Measurements from ENCODE around the gene PDHA2. TPM values are rescaled to one million over a fixed set of nuclear protein-coding genes. Genes with fewer than 3 reads are reported as not detected.

PDHA2 gene
- total RNA-seq, 1 donor from 2014 or later: not detected

DNA sequence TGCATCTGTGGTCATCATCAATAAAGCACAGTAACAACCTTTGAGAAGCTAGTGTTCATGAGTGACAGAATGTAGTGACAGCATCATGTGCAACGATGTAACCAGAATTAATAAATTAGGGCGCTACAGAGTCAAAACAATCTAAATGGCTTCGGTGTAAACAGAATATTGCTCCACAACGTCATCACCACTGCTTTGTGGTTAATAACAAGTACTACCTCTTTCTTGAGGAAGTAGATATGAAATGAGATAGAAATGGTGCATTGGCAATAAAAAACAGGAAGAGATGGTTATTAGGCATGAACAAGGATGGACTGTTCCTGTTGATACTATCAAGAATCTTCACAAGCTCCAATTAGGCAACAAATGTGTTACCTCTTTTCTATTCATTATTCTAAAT is 8.7 kb upstream of the PDHA2 start:
- no peak for DNase-seq (ENCODE audit: low spot score in 2 of 2, unreplicated experiment in 2 of 2)
- H3K4me3 Mint-ChIP-seq: no peak overlapping the region
- no peaks in the 10 kb centered on the region for H3K9me3 Mint-ChIP-seq
- no peak overlapping the region for H3K27ac Mint-ChIP-seq
- TF ChIP-seq, protein P1, sequence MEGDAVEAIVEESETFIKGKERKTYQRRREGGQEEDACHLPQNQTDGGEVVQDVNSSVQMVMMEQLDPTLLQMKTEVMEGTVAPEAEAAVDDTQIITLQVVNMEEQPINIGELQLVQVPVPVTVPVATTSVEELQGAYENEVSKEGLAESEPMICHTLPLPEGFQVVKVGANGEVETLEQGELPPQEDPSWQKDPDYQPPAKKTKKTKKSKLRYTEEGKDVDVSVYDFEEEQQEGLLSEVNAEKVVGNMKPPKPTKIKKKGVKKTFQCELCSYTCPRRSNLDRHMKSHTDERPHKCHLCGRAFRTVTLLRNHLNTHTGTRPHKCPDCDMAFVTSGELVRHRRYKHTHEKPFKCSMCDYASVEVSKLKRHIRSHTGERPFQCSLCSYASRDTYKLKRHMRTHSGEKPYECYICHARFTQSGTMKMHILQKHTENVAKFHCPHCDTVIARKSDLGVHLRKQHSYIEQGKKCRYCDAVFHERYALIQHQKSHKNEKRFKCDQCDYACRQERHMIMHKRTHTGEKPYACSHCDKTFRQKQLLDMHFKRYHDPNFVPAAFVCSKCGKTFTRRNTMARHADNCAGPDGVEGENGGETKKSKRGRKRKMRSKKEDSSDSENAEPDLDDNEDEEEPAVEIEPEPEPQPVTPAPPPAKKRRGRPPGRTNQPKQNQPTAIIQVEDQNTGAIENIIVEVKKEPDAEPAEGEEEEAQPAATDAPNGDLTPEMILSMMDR (IDR thresholded peaks at IDR 0.05; ENCODE audit: unreplicated experiment): no peak
- no peaks in the 10 kb centered on the region for H3K36me3 Mint-ChIP-seq
- peaks cover 33% of the 10 kb centered on the region for H3K4me1 Mint-ChIP-seq
- no peaks in the 10 kb centered on the region for H3K27me3 Mint-ChIP-seq (ENCODE audit: low read depth)

DNA sequence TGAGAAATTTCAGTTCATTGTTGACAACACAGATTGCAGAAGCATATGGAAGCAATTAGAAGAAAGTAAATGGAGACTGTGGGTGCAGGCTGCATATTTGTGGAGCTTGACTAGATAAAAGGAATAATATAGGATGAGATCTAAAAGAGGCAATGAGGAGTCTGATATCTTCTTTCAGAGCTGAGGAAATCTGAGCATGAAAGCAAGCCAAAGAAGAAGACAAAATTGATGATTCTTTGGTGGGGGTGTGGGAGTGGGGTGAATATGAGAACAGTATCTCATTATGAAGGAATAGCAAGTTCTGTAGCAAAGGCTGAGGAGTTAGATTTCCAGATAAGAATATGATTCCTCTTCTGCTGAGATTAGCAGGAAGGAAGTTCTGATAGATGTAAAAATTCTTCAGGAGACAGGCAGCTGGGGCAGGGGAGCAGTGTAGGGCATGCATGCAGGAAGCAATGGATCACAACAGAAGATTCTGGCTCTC is 6.1 kb upstream of the PDHA2 start:
- Mint-ChIP-seq H3K9me3 (no peaks in the 10 kb centered on the region), H3K27me3 (ENCODE audit: low read depth) (no peaks in the 10 kb centered on the region), H3K4me3 (peak overlapping the region; percentile 2), H3K36me3 (no peaks in the 10 kb centered on the region), H3K4me1 (peaks cover 44% of the 10 kb centered on the region), H3K27ac (peak overlapping the region; percentile 58)
- no peak for DNase-seq (ENCODE audit: low spot score in 2 of 2, unreplicated experiment in 2 of 2)
- TF ChIP-seq, protein P1 (IDR thresholded peaks at IDR 0.05; ENCODE audit: unreplicated experiment): no peak

DNA sequence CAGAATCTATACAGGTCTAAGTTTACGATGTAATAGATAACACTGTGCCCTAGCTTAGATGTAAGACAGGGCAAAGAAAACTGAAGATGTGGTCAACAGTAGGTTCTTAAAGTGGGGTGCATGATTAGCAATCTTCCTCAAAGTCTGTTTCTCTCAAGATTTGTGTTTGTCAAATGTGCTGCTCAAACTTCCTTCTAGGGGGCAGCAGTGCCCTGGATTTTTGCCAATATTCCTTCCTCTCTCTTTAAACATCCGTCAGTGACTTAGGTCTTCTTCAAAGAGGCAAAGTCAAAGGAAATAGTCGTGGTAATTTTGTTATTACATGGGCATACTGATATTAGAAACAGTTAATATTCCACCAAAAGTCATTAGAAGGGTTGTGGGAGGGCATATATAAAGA is 4.2 kb upstream of the PDHA2 start:
- peaks cover 44% of the 10 kb centered on the region for H3K4me1 Mint-ChIP-seq
- H3K4me3 Mint-ChIP-seq: no peak overlapping the region
- TF ChIP-seq, protein P1 (IDR thresholded peaks at IDR 0.05; ENCODE audit: unreplicated experiment): no peak
- no peaks in the 10 kb centered on the region for H3K27me3 Mint-ChIP-seq (ENCODE audit: low read depth)
- no peak for DNase-seq (ENCODE audit: low spot score in 2 of 2, unreplicated experiment in 2 of 2)
- H3K36me3 Mint-ChIP-seq: no peaks in the 10 kb centered on the region
- peaks cover 8% of the 10 kb centered on the region for H3K9me3 Mint-ChIP-seq
- peak overlapping the region; percentile 27 for H3K27ac Mint-ChIP-seq

DNA sequence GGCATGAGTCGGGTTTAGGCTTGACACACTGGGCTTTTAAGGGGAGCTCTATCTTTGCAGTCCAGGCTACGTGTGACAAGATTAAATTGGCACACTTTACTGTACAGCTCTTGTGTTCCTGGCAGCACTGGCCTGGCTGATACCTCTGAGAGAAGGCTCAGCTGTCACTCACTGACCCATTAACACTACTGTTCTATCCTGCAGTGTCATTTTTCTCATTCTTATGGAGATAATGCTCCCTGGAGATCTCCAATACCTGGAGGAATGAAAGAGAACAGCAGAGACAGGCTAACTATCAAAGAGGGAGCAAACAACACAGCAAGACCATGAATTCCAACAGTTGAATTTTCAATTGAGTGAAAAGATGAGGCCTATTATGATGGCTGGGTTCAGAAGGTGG is 1.7 kb upstream of the PDHA2 start:
- H3K27me3 Mint-ChIP-seq (ENCODE audit: low read depth): no peaks in the 10 kb centered on the region
- no peaks in the 10 kb centered on the region for H3K36me3 Mint-ChIP-seq
- TF ChIP-seq, protein P1 (IDR thresholded peaks at IDR 0.05; ENCODE audit: unreplicated experiment): no peak
- DNase-seq (ENCODE audit: low spot score in 2 of 2, unreplicated experiment in 2 of 2): no peak
- H3K9me3 Mint-ChIP-seq: peaks cover 14% of the 10 kb centered on the region
- no peak overlapping the region for H3K27ac Mint-ChIP-seq
- H3K4me3 Mint-ChIP-seq: no peak overlapping the region
- H3K4me1 Mint-ChIP-seq: peaks cover 35% of the 10 kb centered on the region

DNA sequence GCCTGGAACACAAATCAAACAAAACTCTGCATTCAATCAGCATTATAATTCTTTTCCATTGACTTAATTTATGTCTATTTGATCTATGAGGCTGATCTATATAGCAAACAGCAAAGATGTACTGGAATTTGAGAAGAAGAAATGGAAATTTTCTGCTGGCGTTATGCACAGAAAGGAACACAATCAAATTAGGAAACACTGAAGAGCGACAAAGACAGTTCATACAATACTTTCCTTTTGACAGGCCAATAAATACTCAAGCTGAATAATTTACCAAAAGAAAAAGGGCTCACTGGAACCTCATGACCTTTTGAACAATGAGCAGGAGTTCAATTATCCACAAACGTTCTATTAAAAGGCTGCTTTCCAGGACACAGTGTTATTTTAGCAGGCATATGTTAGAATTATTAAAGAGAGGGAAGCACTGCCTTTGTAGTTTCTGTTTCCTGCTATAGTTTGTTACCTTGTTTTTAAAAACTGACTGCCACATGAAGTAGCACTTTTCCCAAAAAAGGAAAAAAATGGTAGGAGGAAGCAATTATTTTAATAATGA is 8.1 kb downstream of the PDHA2 start:
- H3K4me1 Mint-ChIP-seq: peaks cover 9% of the 10 kb centered on the region
- H3K27ac Mint-ChIP-seq: no peak overlapping the region
- TF ChIP-seq, protein P1 (IDR thresholded peaks at IDR 0.05; ENCODE audit: unreplicated experiment): no peak
- H3K4me3 Mint-ChIP-seq: no peak overlapping the region
- no peaks in the 10 kb centered on the region for H3K36me3 Mint-ChIP-seq
- DNase-seq (ENCODE audit: low spot score in 2 of 2, unreplicated experiment in 2 of 2): no peak
- H3K9me3 Mint-ChIP-seq: peaks cover 7% of the 10 kb centered on the region
- no peaks in the 10 kb centered on the region for H3K27me3 Mint-ChIP-seq (ENCODE audit: low read depth)

DNA sequence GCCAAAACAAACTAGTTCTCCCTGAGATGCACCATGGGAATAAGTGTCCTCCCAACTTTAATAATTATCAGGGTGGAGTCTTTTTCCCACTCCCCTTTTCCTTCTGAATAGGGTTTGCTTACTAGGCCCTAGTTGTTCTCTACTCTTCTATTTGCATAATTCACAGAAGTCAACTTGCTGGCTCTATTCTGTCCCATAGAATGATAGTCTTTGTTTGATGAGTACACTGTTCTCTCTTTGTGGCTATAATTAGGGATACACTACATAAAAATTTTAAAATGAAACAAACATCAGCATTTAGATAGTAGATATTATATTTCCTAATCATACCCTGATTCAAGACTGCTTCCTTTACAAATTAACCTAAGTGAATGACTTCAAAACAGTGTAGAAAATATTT is 10.3 kb downstream of the PDHA2 start:
- H3K36me3 Mint-ChIP-seq: no peaks in the 10 kb centered on the region
- H3K9me3 Mint-ChIP-seq: peaks cover 4% of the 10 kb centered on the region
- no peaks in the 10 kb centered on the region for H3K27me3 Mint-ChIP-seq (ENCODE audit: low read depth)
- H3K4me3 Mint-ChIP-seq: no peak overlapping the region
- TF ChIP-seq, protein P1 (IDR thresholded peaks at IDR 0.05; ENCODE audit: unreplicated experiment): no peak
- no peak for DNase-seq (ENCODE audit: low spot score in 2 of 2, unreplicated experiment in 2 of 2)
- H3K4me1 Mint-ChIP-seq: peaks cover 9% of the 10 kb centered on the region
- no peak overlapping the region for H3K27ac Mint-ChIP-seq
